Mucosa of rectum (tissue), 2 donors: ENCODE measurements around the gene HOPX.
"Not testable (repeated sequence)": the region's sequence is repeated elsewhere in the genome, so short reads cannot be mapped to it uniquely, and the experiment has no call there.

ENCODE experiments used
- H3K27ac ChIP-seq, 2 donors: one replicate each; pipeline ENCODE4 v1.7.0; 2013; ENCODE audit warnings: inconsistent platforms in 2 of 2, low read depth in 2 of 2, low read length in 2 of 2
- H3K27me3 ChIP-seq, 2 donors: one replicate each; pipeline ENCODE4 v1.7.0; 2013; ENCODE audit warnings: low read length in 2 of 2; ENCODE audit not compliant: control insufficient read depth in 2 of 2, insufficient read depth in 2 of 2
- H3K36me3 ChIP-seq, 2 donors: one replicate each; pipeline ENCODE4 v1.7.0; 2013; ENCODE audit warnings: low read length in 2 of 2; ENCODE audit not compliant: control insufficient read depth in 2 of 2, insufficient read depth in 2 of 2
- H3K4me1 ChIP-seq, 2 donors: one replicate each; pipeline ENCODE4 v1.7.0; 2013; ENCODE audit warnings: low read length in 2 of 2, mild to moderate bottlenecking in 1 of 2; ENCODE audit not compliant: control insufficient read depth in 2 of 2, insufficient read depth in 2 of 2
- H3K4me3 ChIP-seq, 2 donors: one replicate each; pipeline ENCODE4 v1.7.0; 2013; ENCODE audit warnings: low read length in 2 of 2
- H3K9ac ChIP-seq, 2 donors: one replicate each; pipeline ENCODE4 v1.7.0; 2013; ENCODE audit warnings: low read length in 2 of 2, low read depth in 1 of 2, mild to moderate bottlenecking in 1 of 2
- H3K9me3 ChIP-seq, 2 donors: one replicate each; pipeline ENCODE4 v1.7.0; 2013; ENCODE audit warnings: low read length in 2 of 2; ENCODE audit not compliant: control insufficient read depth in 2 of 2
- donor health status: healthy.
- donor health status: Normal muscosa, but diverticular disease.

HOPX gene

DNA sequence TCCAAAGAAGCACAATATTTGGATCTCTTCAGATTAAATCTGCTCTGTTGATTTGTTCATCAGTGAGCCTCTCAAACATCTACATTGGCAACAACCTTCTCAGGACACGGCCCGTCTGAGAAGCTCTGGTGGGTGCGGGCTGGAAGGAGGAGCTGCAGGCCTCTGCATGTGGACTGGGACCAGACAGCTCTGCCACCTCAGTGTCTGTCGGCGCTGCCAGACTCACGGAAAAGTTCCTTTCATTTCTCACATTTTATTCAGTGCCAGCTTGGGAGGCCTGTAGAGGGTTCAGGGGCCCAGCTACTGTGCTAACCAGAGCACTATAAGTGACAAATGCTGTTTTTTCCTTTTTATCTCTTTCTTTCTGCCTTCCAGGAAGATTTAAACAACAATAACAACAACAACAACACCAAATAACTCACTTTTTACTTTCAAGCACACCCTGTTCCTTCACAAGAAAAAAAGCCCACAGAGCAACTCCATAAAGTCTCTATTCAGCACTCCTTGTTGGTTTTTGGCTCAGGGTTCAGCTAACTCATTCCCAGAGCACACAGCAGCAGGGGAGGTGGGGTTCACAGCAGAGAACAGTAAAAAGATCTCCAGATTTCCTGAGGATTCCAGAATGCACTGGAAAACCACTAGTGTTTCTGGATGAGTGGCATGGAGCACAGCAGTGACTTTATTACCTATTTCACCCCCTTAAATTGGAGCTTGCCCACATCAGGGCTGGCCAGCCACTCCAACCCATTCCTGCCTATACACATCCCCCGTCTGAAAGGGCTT is 23.2 kb upstream of the HOPX start:
- Histone ChIP-seq H3K36me3 (no peaks in the 10 kb centered on the region), H3K4me3 (no peak overlapping the region), H3K27me3 (no peaks in the 10 kb centered on the region), H3K4me1 (no peaks in the 10 kb centered on the region), H3K9ac (no peak overlapping the region), H3K27ac (no peak overlapping the region), H3K9me3 (no peaks in the 10 kb centered on the region)

DNA sequence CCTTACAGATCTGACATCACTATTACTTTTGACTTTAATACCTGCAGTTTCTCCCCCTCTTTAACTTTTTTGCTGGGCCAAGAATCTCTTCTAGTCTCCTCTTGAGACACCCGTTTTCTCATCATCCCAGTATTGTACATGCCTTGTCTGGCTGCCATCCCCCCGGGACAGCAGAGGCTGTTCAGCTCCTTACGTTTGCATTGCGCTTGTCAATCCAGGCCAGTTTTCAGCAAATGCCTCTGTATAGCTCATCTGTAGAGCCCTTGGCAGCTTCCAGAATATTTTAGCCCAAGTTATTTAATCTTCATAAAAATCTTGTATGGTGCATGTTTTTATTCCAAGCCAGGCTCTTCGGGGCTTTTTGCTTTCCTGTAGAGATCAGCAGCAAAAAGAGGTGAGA is 22.3 kb upstream of the HOPX start:
- H3K9ac ChIP-seq = no peak overlapping the region
- H3K4me3 ChIP-seq = no peak overlapping the region
- no peaks in the 10 kb centered on the region for H3K27me3 ChIP-seq
- H3K9me3 ChIP-seq = no peaks in the 10 kb centered on the region
- no peaks in the 10 kb centered on the region for H3K36me3 ChIP-seq
- no peaks in the 10 kb centered on the region for H3K4me1 ChIP-seq
- H3K27ac ChIP-seq = no peak overlapping the region

DNA sequence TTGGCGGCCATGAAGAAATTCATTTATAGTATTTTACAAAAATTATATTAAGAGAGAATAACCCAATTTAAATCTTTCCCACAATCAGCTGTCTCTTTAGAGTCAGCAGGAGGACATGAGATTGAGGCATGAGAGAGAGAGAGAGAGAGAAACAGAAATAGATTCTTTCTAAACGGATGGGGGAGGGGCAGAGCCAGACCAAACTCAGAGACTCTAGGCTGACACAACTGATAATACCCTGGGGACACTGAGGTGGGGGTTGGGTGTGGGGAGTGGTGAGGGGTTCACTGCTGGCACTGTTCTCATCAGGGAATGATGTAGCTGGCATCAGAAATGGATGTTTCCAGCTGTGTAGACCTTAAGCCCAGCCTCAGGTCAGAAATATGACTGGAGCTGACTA is 20.5 kb upstream of the HOPX start:
- no peaks in the 10 kb centered on the region for H3K4me1 ChIP-seq
- H3K4me3 ChIP-seq = no peak overlapping the region
- H3K27me3 ChIP-seq = no peaks in the 10 kb centered on the region
- H3K9ac ChIP-seq = no peak overlapping the region
- no peaks in the 10 kb centered on the region for H3K36me3 ChIP-seq
- no peak overlapping the region for H3K27ac ChIP-seq
- no peaks in the 10 kb centered on the region for H3K9me3 ChIP-seq

DNA sequence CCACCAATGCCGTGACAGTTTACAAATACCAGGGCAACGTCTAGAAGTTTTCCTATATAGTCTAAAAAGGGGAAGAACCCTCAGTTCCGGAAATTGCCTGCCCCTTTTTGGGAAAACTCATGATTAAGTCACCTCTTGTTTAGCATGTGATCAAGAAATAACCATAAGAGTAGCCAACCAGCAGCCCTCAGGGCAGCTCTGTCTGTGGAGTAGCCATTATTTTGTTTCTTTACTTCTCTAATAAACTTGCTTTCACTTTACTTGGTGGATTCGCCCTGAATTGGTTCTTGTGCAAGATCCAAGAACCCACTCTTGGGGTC is 20.0 kb upstream of the HOPX start:
- Histone ChIP-seq H3K9me3 (no peaks in the 10 kb centered on the region), H3K4me1 (no peaks in the 10 kb centered on the region), H3K4me3 (no peak overlapping the region), H3K9ac (no peak overlapping the region), H3K27ac (no peak overlapping the region), H3K27me3 (no peaks in the 10 kb centered on the region), H3K36me3 (no peaks in the 10 kb centered on the region)

DNA sequence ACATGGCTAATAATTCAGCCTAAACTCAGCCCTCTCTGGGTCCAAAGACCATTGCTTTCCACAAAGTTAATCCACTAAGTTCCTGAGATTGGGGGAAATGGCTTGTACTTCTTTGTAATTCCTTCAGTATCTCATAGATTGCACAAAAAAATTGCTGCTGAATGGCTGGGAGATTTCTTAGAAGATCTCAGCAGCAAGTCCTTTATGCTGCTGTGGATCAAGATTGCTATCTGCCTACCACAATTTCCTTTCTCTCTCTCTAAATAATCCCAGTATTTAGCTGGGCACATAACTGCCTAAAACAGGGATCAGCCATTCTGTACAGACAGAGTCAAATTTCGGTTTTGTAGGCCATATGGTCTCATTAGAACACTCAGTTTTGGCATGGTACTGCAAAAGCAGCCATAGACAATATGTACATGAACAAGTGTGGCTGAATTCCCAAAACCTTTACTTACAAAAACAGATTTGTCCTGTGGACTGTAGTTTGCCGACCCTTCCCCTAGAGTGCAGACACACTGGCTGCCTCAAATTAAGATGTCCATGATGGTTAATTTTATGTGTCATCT is 18.5 kb upstream of the HOPX start:
- Histone ChIP-seq H3K4me3 (no peak overlapping the region), H3K4me1 (no peaks in the 10 kb centered on the region), H3K9me3 (no peaks in the 10 kb centered on the region), H3K27ac (no peak overlapping the region), H3K9ac (no peak overlapping the region), H3K27me3 (no peaks in the 10 kb centered on the region), H3K36me3 (no peaks in the 10 kb centered on the region)

DNA sequence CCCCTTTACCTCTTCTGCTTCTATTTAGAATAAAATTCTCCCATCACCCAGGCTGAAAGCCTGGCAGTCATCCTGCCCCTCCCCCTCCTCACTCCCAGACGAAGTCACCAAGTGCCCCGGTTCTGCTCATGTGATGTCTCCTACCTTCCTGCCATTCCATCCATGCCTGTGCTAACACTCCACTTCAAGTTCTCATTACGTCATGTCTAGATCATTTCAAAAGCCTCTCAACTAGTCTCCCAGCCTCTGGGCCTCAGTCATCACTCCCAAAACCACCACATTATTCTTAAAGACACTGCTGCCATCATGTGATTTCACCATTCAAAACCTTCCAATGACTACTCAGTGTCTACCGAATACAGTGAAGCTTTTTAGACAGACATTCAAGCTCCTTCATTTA is 17.2 kb upstream of the HOPX start:
- no peaks in the 10 kb centered on the region for H3K9me3 ChIP-seq
- H3K27me3 ChIP-seq = no peaks in the 10 kb centered on the region
- no peak overlapping the region for H3K4me3 ChIP-seq
- H3K27ac ChIP-seq = no peak overlapping the region
- no peaks in the 10 kb centered on the region for H3K4me1 ChIP-seq
- no peaks in the 10 kb centered on the region for H3K36me3 ChIP-seq
- H3K9ac ChIP-seq = no peak overlapping the region

DNA sequence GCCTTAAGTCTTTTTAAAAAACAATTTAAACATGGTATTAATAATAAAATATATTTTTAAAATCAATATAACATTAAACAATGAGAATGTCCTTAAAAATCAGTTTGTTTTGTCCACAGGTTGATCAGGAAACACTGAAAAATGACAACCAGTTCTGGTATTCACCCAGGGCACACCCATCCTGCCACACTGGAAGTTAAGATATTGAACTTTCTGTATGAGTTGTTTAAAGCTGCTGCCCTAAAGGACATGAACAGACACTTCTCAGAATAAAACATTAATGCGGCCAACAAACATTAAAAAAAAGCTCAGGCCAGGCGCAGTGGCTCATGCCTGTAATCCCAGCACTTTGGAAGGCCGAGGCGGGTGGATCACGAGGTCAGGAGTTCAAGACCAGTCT is 15.0 kb upstream of the HOPX start:
- Histone ChIP-seq H3K9ac (no peak overlapping the region), H3K27ac (no peak overlapping the region), H3K9me3 (no peaks in the 10 kb centered on the region), H3K36me3 (no peaks in the 10 kb centered on the region), H3K27me3 (no peaks in the 10 kb centered on the region), H3K4me1 (no peaks in the 10 kb centered on the region), H3K4me3 (no peak overlapping the region)

DNA sequence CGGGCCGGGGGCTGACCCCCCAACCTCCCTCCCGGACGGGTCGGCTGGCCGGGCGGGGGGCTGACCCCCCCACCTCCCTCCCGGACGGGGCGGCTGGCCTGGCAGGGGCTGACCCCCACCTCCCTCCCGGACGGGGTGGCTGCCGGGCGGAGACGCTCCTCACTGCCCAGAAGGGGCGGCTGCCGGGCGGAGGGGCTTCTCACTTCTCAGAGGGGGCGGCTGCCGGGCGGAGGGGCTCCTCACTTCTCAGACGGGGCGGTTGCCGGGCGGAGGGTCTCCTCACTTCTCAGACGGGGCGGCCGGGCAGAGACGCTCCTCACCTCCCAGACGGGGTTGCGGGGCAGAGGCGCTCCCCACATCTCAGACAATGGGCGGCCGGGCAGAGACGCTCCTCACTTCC is 12.4 kb upstream of the HOPX start:
- not testable (repeated sequence) for H3K9ac ChIP-seq, H3K4me1 ChIP-seq, H3K27me3 ChIP-seq, H3K4me3 ChIP-seq, H3K36me3 ChIP-seq, H3K9me3 ChIP-seq, H3K27ac ChIP-seq

DNA sequence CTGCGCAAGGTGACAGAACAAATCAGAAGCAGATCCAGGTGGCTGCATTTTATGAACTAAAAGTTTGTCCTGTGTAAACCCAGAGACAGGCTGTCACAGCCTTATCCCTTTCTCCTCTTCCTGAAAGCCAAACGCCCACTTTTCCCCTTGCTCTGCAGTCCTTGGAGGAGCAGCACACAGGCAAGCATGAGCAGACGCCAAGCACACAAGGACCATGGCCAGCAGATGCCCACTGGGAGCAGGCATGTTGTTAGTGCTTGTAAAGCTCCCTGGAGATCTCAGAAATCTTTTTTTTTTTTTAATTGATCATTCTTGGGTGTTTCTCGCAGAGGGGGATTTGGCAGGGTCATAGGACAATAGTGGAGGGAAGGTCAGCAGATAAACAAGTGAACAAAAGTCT is 11.5 kb upstream of the HOPX start:
- H3K36me3 ChIP-seq = no peaks in the 10 kb centered on the region
- no peaks in the 10 kb centered on the region for H3K9me3 ChIP-seq
- H3K4me1 ChIP-seq = no peaks in the 10 kb centered on the region
- H3K27ac ChIP-seq = no peak overlapping the region
- H3K4me3 ChIP-seq = no peak overlapping the region
- no peaks in the 10 kb centered on the region for H3K27me3 ChIP-seq
- H3K9ac ChIP-seq = no peak overlapping the region

DNA sequence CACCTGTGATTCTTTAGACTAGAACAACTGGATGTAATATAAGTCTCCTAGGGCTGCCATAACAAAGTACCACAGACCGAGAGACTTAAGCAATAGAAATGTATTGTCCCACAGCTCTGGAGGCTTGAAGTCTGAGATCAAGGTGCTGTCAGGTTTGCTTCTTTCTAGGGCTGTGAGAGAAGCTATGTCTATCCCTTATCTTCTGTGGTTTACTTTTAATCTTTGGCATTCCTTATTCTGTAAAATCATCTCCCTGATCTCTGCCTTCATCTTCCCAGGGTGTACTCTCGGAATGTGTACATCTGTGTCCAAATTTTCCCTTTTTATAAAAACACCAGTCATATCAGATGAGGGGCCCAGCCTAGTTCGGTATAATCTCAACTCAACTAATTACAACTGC is 10.3 kb upstream of the HOPX start:
- H3K4me3 ChIP-seq = no peak overlapping the region
- no peaks in the 10 kb centered on the region for H3K27me3 ChIP-seq

More for the DNA sequence above, 10.3 kb upstream of the HOPX start:
- H3K36me3 ChIP-seq = no peaks in the 10 kb centered on the region
- H3K4me1 ChIP-seq = no peaks in the 10 kb centered on the region
- no peak overlapping the region for H3K27ac ChIP-seq
- no peak overlapping the region for H3K9ac ChIP-seq
- H3K9me3 ChIP-seq = no peaks in the 10 kb centered on the region
